Spleen (tissue), 7 donors: ENCODE results near the gene KLC3.

Experiments
- CTCF ChIP-seq, 11 experiments: fragments of 200-600 bp in 7 of 11; fragments of 450-650 bp in 4 of 11; sonication (generic) in 4 of 11; IDR thresholded peaks in 8 of 11; conservative IDR thresholded peaks in 3 of 11; 1 replicate in 7 of 11; 2 replicates in 4 of 11; pipeline versions ENCODE4 v1.4.0 to v1.8.0; 2016 to 2021; ENCODE audit warnings: antibody characterized with exemption in 11 of 11, inconsistent platforms in 4 of 11, mild to moderate bottlenecking in 1 of 11
- POLR2A ChIP-seq, 3 donors: fragments of 450-650 bp; IDR thresholded peaks; one replicate each; pipeline ENCODE4 v1.5.1; 2017; ENCODE audit warnings: antibody characterized with exemption in 3 of 3, mild to moderate bottlenecking in 1 of 3
- POLR2AphosphoS5 ChIP-seq, 3 donors: sonication (generic); formaldehyde crosslinking; IDR thresholded peaks; one replicate each; pipeline ENCODE4 v1.5.1; 2017; ENCODE audit warnings: antibody characterized with exemption in 3 of 3
- donor health status: DM: no; HTN: no; CAD: no; lungs with moderate emphysema.
- donor health status: DM: no; HTN: no; CAD: no.
- donor health status: DM: no; HTN: no; CAD: no.

DNA sequence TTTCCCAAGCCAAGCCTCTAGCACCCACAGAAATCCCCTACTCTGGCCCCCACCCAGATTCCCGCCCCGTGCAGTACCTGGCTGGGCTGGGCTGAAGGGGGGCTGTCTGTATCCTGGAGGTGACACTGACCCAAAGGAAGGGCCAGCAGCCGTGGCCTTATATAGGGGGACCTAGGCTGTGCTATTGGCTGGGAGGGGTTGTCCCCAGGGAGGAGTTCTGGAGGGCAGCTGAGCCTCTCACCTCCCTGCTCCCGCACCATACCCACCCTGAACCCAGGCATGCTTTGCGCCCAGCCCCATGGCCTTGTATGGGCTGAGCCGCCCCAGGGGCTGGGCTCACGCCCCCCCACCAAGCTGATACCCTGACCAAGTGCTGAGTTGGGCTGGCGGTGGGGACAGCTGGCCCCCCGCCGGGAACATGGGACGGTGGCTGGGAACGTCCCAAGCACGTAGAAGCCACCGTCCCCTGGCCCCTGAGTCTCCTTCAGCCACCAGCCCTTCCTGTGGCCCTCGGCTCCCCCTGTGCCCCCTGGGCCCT is 17.7 kb upstream of the KLC3 start, which contains the start of gene CKM:
- no peak for TF ChIP-seq POLR2A (IDR thresholded peaks at IDR 0.05)
- no peak for TF ChIP-seq CTCF (IDR thresholded peaks at IDR 0.05 in 8 of 11, conservative IDR thresholded peaks at IDR 0.05 in 3 of 11)
- TF ChIP-seq POLR2AphosphoS5 (IDR thresholded peaks at IDR 0.05), result no peak
